ENCODE measurements around the gene BCKDK.

- TF ChIP-seq POLR2A (IDR thresholded peaks at IDR 0.05; ENCODE audit: low read depth, low read length) (no peak), MYC (IDR thresholded peaks at IDR 0.05; ENCODE audit: low read depth, low read length) (no peak), CTCF (IDR thresholded peaks at IDR 0.05; ENCODE audit: extremely low read depth in 1 of 2, insufficient read depth in 1 of 2, low read depth in 1 of 2, low read length in 2 of 2) (no peak), GATA2 (IDR thresholded peaks at IDR 0.05; ENCODE audit: insufficient read depth, insufficient read length, low read depth, low read length) (no peak)
Measured at GRCh38 chr16:31135535-31136286, 27.5 kb downstream of the BCKDK start, which contains the start of gene PRSS8.

All from endothelial cell of umbilical vein (primary cell).